Measurements from ENCODE around the gene DGKB. TPM values are rescaled to one million over a fixed set of nuclear protein-coding genes. Genes with fewer than 3 reads are reported as not detected.

Gene DGKB
- total RNA-seq, 1 donor from 2014 or later: not detected

- no peaks in the 10 kb centered on the region for H3K36me3 ChIP-seq
- H3K4me3 ChIP-seq: no peak overlapping the region
- no peak overlapping the region for H3K27ac ChIP-seq
- H3K9me3 ChIP-seq: no peaks in the 10 kb centered on the region
- H3K27me3 ChIP-seq: no peaks in the 10 kb centered on the region
- intact Hi-C loops (cut with DNase I): no loop called here
- H3K4me1 ChIP-seq: no peaks in the 10 kb centered on the region
- ATAC-seq: no peak
- DNase-seq: no peak
- TF ChIP-seq CTCF (IDR thresholded peaks at IDR 0.05): no peak
Observed at GRCh38 chr7:14400271-14400670, 502.3 kb downstream of the DGKB start.

GRCh38 chr7:14398526-14398925, 504.0 kb downstream of the DGKB start:
- no peak overlapping the region for H3K4me3 ChIP-seq
- intact Hi-C loops (cut with DNase I): no loop called here
- no peaks in the 10 kb centered on the region for H3K27me3 ChIP-seq
- H3K36me3 ChIP-seq: no peaks in the 10 kb centered on the region
- TF ChIP-seq CTCF (IDR thresholded peaks at IDR 0.05): no peak
- no peaks in the 10 kb centered on the region for H3K9me3 ChIP-seq
- ATAC-seq (no peak), DNase-seq (no peak)
- H3K27ac ChIP-seq: no peak overlapping the region
- H3K4me1 ChIP-seq: no peaks in the 10 kb centered on the region

GRCh38 chr7:14395860-14396259, 506.7 kb downstream of the DGKB start:
- no peaks in the 10 kb centered on the region for H3K4me1 ChIP-seq
- H3K9me3 ChIP-seq: no peaks in the 10 kb centered on the region
- ATAC-seq (no peak), DNase-seq (no peak)
- TF ChIP-seq CTCF (IDR thresholded peaks at IDR 0.05): no peak
- intact Hi-C loops (cut with DNase I): no loop called here
- no peaks in the 10 kb centered on the region for H3K27me3 ChIP-seq
- H3K36me3 ChIP-seq: no peaks in the 10 kb centered on the region
- no peak overlapping the region for H3K27ac ChIP-seq
- no peak overlapping the region for H3K4me3 ChIP-seq

- ATAC-seq (no peak), DNase-seq (no peak)
- Histone ChIP-seq H3K27me3 (no peaks in the 10 kb centered on the region), H3K27ac (no peak overlapping the region), H3K36me3 (no peaks in the 10 kb centered on the region), H3K4me1 (no peaks in the 10 kb centered on the region), H3K9me3 (no peaks in the 10 kb centered on the region), H3K4me3 (no peak overlapping the region)
- intact Hi-C loops (cut with DNase I): no loop called here
- no peak for TF ChIP-seq CTCF (IDR thresholded peaks at IDR 0.05)
Observed at GRCh38 chr7:14394786-14395185, 507.8 kb downstream of the DGKB start.

GRCh38 chr7:14389595-14389994, 513.0 kb downstream of the DGKB start:
- H3K27ac ChIP-seq: no peak overlapping the region
- intact Hi-C loops (cut with DNase I): no loop called here
- H3K27me3 ChIP-seq: no peaks in the 10 kb centered on the region
- H3K4me1 ChIP-seq: no peaks in the 10 kb centered on the region
- no peak overlapping the region for H3K4me3 ChIP-seq
- ATAC-seq: no peak
- no peaks in the 10 kb centered on the region for H3K9me3 ChIP-seq
- TF ChIP-seq CTCF (IDR thresholded peaks at IDR 0.05): no peak
- no peak for DNase-seq
- no peaks in the 10 kb centered on the region for H3K36me3 ChIP-seq

GRCh38 chr7:14389181-14389591, 513.4 kb downstream of the DGKB start:
- Histone ChIP-seq H3K4me1 (no peaks in the 10 kb centered on the region), H3K27ac (no peak overlapping the region), H3K36me3 (no peaks in the 10 kb centered on the region), H3K4me3 (no peak overlapping the region), H3K9me3 (no peaks in the 10 kb centered on the region), H3K27me3 (no peaks in the 10 kb centered on the region)
- ATAC-seq (no peak), DNase-seq (no peak)
- intact Hi-C loops (cut with DNase I): no loop called here
- no peak for TF ChIP-seq CTCF (IDR thresholded peaks at IDR 0.05)

All from upper lobe of right lung (tissue), 1 donor.